ENCODE data around the gene TNFRSF8.

DNA sequence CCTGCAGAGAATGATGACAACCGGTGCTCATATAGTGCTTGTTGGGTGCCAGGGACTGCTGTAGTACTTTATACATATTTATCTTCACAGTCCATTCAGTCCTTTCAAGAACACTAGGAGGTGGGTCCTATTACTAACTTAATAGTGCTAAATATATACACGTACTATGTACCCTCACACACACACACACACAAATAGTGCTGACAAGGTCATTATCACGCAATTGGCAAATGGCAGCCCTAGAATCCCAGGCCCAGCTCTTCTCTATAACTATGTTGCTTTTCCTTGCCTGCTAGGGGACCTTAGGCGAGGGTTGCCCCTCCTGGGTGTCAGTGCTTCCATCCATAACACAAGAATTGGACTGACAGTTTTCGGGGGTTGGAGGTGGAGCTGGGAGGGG, 33.5 kb downstream of the TNFRSF8 start:
- TF ChIP-seq, protein P1, sequence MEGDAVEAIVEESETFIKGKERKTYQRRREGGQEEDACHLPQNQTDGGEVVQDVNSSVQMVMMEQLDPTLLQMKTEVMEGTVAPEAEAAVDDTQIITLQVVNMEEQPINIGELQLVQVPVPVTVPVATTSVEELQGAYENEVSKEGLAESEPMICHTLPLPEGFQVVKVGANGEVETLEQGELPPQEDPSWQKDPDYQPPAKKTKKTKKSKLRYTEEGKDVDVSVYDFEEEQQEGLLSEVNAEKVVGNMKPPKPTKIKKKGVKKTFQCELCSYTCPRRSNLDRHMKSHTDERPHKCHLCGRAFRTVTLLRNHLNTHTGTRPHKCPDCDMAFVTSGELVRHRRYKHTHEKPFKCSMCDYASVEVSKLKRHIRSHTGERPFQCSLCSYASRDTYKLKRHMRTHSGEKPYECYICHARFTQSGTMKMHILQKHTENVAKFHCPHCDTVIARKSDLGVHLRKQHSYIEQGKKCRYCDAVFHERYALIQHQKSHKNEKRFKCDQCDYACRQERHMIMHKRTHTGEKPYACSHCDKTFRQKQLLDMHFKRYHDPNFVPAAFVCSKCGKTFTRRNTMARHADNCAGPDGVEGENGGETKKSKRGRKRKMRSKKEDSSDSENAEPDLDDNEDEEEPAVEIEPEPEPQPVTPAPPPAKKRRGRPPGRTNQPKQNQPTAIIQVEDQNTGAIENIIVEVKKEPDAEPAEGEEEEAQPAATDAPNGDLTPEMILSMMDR (IDR thresholded peaks at IDR 0.05) = no peak
- TF ChIP-seq POLR2A (IDR thresholded peaks at IDR 0.05) = no peak

Measured in esophagus squamous epithelium (tissue), 4 donors.